Urothelium cell line (cell line): ENCODE results near the gene TTLL11.
A peak's percentile ranks its signal among the peaks of the same experiment; 100 is the strongest.

ENCODE experiments used
- DNase-seq: peaks from one replicate; pipeline ENCODE4 v3.0.0; 2011; ENCODE audit warnings: low spot score, mixed read lengths
- FAIRE-seq: peaks from 2 replicates; lab custom pipeline; 2011; peaks lifted over from hg19 to GRCh38; lab: Jason Lieb, UNC

TTLL11 gene

GRCh38 chr9:122053567-122054350, 39.3 kb downstream of the TTLL11 start:
- peak; percentile 18 for DNase-seq
- FAIRE-seq = no peak

- FAIRE-seq (no peak), DNase-seq (no peak)
Measured at GRCh38 chr9:122053064-122053463, 40.0 kb downstream of the TTLL11 start.

- FAIRE-seq (no peak), DNase-seq (no peak)
Measured at GRCh38 chr9:122051351-122052321, 41.5 kb downstream of the TTLL11 start.

GRCh38 chr9:122050167-122050566, 42.9 kb downstream of the TTLL11 start:
- FAIRE-seq = no peak
- DNase-seq = no peak

- FAIRE-seq = no peak
- no peak for DNase-seq
Measured at GRCh38 chr9:122042056-122042455, 51.1 kb downstream of the TTLL11 start.

GRCh38 chr9:122040561-122041242, 52.4 kb downstream of the TTLL11 start:
- DNase-seq (no peak), FAIRE-seq (no peak)

GRCh38 chr9:122039234-122039633, 53.9 kb downstream of the TTLL11 start:
- DNase-seq (no peak), FAIRE-seq (no peak)

GRCh38 chr9:122036988-122037387, 56.1 kb downstream of the TTLL11 start:
- FAIRE-seq (no peak), DNase-seq (no peak)

GRCh38 chr9:122036408-122036807, 56.7 kb downstream of the TTLL11 start:
- FAIRE-seq = no peak
- no peak for DNase-seq

- no peak for DNase-seq
- no peak for FAIRE-seq
Measured at GRCh38 chr9:122033775-122034373, 59.2 kb downstream of the TTLL11 start.

- no peak for DNase-seq
- no peak for FAIRE-seq
Measured at GRCh38 chr9:122032346-122032745, 60.8 kb downstream of the TTLL11 start.

GRCh38 chr9:122031776-122032175, 61.3 kb downstream of the TTLL11 start:
- no peak for FAIRE-seq
- DNase-seq = no peak

- no peak for DNase-seq
- FAIRE-seq = no peak
Measured at GRCh38 chr9:122031157-122031556, 62.0 kb downstream of the TTLL11 start.

- FAIRE-seq = no peak
- no peak for DNase-seq
Measured at GRCh38 chr9:122030357-122030756, 62.8 kb downstream of the TTLL11 start.

- DNase-seq (no peak), FAIRE-seq (no peak)
Measured at GRCh38 chr9:122029898-122030297, 63.2 kb downstream of the TTLL11 start.

GRCh38 chr9:122028089-122028488, 65.0 kb downstream of the TTLL11 start:
- FAIRE-seq (no peak), DNase-seq (no peak)

- no peak for DNase-seq
- no peak for FAIRE-seq
Measured at GRCh38 chr9:122020398-122020797, 72.7 kb downstream of the TTLL11 start.

GRCh38 chr9:122016744-122017143, 76.4 kb downstream of the TTLL11 start:
- DNase-seq (no peak), FAIRE-seq (no peak)

- FAIRE-seq (no peak), DNase-seq (no peak)
Measured at GRCh38 chr9:122016309-122016708, 76.8 kb downstream of the TTLL11 start.

GRCh38 chr9:122015170-122015821, 77.8 kb downstream of the TTLL11 start:
- DNase-seq (no peak), FAIRE-seq (no peak)
